NCI-H345 treated with DMSO at 0.1 percent for 48 hours (cell line): ENCODE results near the gene ZNF101.
"Not testable (repeated sequence)": the region's sequence is repeated elsewhere in the genome, so short reads cannot be mapped to it uniquely, and the experiment has no call there.

Experiments
- DNase-seq: peaks from one replicate; lab custom pipeline; 2025; ENCODE audit not compliant: unreplicated experiment; lab: John Stamatoyannopoulos, UW

The ZNF101 gene

DNA sequence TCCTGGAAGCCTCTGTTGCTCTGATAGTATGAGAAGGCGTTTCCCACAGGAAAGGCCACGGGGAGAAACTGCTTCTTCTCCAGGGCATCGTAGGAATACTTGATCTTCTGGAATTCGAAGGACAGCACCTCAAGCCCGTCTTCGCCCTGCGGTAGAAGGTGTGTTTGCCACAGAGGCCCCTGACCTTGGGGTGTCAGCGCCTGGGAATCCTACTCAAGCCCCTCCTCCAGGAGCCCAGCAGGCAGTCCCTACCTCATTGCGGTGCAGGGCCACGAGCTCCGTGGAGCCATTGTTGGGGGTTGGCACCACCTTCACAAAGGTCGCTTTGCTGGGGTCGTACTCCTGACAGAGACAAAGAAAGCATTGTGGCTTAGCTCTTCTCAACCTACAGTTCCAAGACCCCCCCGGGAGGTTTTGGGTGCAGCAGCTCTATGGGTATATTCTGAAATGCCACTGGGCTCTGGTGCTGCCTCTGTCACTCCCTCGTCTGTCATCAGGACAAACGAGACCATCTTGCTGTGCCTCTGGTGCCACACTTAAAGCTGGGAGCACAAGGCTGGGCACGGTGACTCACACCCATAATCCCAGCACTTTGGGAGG lies 8.9 kb upstream of the ZNF101 start:
- DNase-seq = no peak

DNA sequence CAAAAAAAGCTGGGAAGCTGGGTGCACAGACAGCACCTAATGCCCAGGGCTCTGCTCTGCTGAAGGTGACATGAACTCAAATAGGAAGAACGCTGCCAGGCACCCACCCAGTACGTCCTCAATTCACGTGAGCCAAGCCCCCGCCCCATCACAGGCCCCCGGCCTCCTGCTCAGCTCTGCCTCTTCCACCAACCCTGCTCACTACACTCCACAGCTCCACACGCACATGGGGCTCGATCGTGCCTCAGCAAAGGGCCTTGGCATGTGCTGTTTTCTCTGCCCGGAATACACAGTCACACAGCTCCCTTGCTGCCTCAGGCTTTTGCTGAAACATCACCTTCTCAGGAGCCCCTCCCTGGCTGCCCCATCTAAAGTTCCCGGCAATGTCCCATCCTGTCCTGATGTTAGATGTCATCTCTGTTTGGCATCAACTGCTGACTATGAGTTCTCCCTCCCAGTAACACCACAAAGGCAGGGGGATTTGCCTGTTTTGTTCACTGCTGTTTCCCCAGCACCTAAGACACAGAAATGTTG lies 7.4 kb upstream of the ZNF101 start:
- no peak for DNase-seq

DNA sequence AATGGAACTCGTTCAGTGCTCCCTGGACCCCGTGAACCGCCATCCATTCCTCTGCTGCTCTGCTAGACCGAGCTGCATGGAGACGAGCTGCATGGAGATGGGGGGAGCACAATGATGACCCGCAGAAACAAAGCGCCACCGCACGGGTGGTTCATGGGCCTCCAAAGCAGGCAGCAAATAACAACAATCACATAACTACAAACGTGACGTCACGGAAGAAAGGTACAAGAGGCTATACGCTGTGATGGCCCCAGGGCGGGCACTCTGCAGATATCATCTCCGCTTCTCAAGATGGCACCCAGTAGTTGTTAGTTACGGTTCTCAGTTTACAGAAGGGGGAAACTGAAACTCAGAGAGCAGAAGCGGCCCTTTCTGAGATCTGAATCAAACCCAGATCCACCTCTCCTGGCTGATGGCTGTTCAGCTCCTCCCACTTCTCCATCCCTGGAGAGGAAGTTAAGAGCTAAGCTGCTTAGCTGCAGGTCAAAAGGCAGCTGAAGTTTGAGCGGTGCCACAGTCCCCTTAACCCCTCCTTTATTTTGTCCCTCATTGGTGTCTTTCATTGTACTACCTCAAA lies 6.9 kb upstream of the ZNF101 start:
- DNase-seq = no peak

DNA sequence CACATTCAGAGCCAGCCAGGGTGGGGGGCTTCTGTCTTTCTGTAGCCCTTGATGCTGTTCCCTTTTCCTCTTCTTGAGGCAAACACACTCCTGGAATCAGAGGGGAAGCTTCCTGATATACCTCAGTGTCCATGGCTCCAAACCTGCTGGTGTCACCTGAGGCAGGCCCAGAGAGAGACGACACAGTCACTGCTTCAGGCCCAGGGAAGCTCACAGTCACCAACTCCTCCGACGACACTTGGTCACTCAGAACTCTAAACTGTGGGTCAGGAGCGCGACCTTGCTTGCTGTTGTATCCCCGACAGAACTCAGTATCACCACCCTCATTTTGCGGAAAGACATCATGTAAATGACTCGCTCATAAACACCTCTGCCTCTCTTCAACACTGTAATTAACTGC lies 6.3 kb upstream of the ZNF101 start:
- no peak for DNase-seq

DNA sequence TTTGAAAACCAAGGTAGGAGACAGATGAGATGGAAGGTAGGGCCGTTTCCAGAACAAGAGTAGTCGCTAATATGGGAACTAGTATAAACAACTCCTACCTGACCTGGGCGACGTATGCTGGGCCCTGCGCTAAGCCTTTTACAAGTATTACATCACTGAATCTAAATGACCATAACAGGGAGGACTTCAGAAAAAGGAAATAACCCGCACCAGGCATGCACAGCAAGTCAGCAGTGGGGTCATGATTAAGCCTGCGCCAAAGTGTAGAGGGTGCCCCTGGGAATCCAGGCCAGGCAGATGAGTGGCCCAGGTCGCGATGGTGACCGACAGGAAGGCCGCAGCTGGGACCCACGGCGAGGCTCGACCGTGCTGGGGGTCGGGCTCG lies 5.8 kb upstream of the ZNF101 start:
- DNase-seq = no peak

DNA sequence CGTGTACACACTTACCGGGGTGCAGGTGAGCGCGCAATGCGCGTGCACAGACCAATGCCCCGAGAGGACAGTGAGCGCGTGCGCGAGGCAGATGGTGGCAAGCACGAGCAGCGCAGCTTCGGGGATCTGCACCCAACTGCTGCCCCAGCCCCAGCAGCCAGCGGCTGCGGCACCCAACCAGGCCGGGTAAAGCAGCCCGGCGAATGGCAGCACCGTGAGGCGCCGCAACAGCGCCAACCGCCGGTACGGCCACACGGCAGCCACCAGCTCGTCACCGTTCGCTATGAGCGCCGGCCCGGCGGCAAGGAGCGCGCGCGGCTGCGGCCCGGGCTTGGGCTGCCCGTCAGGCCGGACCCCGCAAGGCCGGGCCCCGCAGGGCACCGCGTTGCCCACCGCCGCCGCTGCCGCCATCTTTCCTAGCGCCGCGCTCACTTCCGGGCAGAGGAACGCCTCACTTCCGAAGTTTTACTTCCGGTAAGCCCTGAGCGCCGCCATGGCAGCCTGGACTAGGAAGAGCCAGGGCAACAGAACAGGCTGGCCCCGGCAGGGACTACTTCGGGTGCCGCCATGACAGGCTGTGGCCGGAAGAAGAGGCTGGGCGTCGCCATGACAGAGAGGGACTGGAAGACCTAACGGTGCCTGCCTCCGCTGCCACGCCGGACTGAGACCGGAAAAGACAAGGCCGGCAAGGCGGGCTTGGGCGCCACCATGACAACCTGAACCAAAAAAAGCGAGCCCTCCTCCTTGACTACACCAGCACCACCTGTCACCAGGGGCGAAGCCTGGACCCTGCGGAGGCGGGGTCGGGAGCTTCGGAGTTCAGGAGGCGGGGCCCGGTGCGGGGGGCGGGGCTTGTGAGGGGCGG lies 5.2 kb upstream of the ZNF101 start, which contains the start of gene ATP13A1:
ATP13A1 (minus strand) TSS at position 421 of the 865 bp plus-strand sequence; CDS start at position 411, 10 bp downstream.
- peak; percentile 83 for DNase-seq

DNA sequence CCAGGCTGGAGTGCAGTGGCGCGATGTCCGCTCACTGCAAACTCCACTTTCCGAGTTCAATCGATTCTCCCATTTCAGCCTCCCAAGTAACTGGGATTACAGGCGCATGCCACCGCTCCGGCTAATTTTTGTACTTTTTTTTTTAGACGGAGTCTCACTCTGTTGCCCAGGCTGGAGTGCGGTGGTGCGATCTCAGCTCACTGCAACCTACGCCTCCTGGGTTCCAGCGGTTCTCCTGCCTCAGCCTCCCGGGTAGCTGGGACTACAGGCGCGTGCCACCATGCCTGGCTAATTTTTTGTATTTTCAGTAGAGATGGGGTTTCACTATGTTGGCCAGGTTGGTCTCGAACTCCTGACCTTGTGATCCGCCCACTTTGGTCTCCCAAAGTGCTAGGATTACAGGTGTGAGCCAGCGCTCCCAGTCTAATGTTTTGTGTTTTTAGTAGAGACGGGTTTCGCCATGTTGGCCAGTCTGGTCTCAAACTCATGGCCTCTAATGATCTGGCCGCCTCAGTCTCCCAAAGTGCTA lies 3.2 kb upstream of the ZNF101 start:
- not testable (repeated sequence) for DNase-seq

DNA sequence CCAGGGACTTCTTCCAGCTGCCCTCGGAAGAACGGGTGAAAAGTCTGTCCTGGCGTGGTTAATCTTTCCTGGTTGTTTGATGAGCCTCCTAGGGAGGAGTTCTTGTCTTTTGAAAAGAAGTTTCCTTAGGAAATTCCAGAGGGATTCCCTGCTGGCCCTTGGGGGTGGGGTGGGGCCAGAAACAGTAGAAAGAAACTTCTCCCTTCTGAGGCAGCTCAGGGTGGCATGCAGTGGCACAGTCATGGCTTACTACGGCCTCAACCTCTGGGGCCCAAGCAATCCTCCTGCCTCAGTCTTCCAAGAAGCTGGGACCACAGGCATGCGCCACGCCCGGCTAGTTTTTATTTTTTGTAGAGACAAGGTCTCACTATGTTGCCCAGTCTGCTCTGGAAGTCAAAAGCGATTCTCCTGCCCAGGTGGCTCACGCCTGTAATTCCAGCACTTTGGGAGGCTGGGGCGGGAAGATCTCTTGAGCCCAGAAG lies 1.5 kb downstream of the ZNF101 start:
- DNase-seq = no peak

DNA sequence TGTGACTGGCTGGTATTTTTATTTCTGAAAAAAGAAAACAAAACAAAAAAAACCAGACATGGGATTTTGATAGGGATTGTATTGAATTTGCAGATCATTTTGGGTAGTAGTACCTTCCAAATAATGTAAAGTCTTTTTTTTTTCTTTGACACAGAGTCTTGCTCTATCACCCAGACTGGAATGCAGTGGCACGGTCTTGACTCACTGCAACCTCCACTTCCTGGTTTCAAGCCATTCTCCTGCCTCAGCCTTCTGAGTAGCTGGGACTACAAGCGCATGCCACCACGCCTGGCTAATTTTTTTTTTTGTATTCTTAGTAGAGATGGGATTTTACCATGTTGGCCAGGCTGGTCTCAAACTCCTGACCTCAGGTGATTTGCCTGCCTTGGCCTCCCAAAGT lies 4.2 kb downstream of the ZNF101 start:
- DNase-seq = no peak

DNA sequence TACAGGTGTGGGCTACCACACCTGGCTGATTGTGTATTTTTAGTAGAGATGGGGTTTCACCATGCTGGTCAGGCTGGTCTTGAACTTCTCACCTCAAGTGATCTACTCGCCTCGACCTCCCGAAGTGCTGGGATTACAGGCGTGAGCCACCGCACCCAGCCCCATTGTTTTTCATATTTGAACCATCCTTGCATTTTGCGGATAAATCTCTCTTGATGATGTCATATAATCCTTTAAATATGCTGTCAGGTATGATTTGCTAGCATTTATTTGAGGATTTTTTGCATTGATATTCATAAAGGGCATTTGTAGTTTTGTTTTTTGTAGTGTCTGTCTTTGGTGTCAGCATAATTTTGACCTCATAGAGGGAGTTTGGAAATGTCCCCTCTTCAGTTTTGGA lies 5.7 kb downstream of the ZNF101 start:
- no peak for DNase-seq

DNA sequence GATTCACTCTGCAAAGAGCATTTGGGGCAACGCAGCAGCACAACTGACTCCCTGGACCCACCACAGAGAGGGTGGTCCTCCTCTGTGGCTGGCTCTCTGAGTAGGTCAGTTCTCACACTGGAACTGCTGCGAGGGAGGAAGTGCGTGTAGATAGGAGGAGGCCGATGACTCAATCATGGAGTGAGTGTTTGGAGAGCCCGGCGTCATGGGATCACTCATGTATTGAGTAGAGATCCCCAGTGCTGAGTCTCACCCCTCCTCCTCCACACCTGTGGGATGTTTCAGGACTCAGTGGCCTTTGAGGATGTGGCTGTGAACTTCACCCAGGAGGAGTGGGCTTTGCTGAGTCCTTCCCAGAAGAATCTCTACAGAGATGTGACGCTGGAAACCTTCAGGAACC lies 8.9 kb downstream of the ZNF101 start:
- no peak for DNase-seq

DNA sequence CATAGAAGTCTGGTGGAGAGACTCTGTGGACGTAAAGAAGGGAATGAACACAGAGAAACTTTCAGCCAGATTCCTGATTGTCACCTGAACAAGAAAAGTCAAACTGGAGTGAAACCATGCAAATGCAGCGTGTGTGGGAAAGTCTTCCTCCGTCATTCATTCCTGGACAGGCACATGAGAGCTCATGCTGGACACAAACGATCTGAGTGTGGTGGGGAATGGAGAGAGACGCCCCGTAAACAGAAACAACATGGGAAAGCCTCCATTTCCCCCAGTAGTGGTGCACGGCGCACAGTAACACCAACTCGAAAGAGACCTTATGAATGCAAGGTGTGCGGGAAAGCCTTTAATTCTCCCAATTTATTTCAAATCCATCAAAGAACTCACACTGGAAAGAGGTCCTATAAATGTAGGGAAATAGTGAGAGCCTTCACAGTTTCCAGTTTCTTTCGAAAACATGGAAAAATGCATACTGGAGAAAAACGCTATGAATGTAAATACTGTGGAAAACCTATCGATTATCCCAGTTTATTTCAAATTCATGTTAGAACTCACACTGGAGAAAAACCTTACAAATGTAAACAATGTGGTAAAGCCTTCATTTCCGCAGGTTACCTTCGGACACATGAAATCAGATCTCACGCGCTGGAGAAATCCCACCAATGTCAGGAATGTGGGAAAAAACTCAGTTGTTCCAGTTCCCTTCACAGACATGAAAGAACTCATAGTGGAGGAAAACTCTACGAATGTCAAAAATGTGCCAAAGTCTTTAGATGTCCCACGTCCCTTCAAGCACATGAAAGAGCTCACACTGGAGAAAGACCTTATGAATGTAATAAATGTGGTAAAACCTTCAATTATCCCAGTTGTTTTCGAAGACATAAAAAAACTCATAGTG lies 10.8 kb downstream of the ZNF101 start:
- DNase-seq = no peak

DNA sequence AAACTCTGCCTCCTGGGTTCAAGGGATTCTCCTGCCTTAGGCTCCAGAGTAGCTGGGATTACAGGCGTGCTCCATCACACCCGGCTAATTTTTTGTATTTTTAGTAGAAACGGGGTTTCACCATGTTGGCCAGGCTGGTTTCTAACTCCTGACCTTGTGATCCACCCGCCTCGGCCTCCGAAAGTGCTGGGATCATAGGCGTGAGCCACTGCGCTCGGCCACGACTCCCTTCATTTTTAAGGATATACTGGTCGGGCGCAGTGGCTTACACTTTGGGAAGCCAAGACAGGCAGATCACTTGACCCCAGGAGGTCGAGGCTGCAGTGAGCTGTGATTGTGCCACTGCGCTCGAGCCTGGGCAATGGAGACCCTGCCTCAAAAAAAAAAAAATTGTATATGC lies 17.5 kb downstream of the ZNF101 start:
- not testable (repeated sequence) for DNase-seq

DNA sequence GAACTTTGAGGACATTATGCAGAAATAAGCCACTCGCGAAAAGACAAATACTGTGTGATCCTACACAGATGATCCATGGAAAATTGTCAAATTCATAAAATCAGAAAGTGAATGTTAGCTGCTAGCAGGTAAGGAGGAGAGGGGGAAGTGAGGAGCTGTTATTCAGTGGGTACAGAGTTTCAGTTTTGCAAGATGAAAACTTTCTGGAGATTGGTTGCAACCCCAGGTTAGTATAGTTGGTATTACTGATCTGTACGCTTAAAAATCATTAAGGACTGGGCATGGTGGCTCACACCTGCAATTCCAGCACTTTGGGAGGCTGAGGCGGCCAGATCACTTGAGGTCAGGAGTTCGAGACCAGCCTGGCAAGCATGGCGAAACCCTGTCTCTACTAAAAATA lies 17.9 kb downstream of the ZNF101 start:
- no peak for DNase-seq

DNA sequence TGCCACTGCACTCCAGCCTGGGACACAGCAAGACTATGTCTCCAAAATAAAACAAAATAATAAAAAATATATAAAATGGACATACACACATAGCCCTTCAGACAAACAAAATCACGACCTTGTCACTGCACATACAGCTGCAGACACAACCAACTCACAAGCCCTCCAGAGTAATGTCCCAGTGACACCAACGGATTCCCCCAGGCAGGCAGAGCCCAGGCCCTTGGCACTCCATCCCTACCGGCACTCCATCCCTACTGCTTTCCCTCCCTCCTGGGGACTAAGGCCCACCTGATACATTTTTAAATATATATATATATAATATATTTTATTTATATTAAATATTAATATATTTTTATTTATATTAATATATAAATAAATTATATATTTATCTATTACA lies 18.5 kb downstream of the ZNF101 start:
- no peak for DNase-seq

DNA sequence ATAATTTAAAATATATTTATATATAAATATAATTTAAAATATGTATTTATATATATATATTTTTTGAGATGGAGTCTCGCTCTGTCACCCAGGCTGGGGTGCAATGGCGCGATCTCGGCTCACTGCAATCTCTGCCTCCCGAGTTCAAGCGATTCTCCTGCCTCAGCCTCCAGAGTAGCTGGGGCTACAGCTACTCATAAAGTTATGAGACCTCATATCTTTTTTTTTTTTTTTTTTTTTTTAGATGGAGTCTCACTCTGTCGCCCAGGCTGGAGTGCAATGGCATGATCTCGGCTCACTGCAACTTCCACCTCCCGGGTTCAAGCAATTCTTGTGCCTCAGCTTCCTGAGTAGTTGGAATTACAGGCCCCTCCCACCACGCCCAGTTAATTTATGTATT lies 20.4 kb downstream of the ZNF101 start:
- not testable (repeated sequence) for DNase-seq

DNA sequence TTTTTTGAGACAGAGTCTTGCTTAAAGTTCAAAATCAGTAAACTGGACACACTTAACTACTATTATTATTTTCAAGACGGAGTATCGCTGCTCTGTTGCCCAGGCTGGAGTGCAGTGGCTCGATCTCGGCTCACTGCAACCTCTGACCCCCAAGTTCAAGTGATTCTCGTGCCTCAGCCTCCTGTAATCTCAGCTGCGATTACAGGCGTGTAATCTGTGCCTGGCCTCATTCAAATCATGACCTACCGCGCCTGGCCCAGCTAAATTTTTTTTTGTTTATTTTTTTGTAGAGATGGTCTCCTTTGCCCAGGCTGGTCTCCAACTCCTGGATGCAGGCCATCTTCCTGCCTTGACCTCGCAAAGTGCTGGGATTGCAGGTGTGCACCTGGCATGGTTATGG lies 23.0 kb downstream of the ZNF101 start:
- DNase-seq = no peak

DNA sequence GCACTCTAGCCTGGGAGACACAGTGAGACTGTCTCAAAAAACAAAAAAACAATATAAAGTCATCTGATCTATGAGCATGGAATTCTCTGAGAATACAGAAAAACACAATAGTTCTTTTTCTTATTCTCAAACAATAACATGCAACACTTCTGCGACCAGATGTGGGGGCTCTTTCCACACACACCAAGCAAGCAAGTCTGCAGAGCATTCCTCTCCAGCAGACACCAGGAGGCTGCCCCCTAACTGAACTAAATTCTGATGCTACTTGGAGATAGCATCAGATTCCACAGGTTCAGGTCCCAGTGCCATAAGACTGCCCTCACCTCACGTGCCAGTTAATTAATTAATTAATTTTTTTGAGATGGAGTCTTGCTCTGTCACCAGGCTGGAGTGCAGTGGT lies 27.7 kb downstream of the ZNF101 start:
- DNase-seq = no peak

DNA sequence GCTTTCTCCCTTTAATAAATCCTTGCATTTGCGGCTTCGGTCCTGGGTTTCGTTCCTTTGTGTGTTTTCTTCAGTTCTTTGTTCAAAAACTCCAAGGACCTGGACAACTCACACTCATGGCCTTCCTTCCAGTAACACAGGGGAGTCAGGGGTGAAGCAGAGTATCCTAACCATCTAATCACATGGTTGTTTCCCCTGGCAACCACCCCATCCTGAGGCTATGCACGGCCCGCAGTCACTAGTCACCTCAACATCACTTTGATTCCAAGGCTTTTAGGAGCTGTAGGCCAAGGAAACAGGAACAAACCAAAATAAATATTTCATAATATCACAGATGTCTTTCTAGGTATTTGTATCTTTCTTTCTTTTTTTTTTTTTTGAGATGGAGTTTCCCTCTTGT lies 28.9 kb downstream of the ZNF101 start:
- DNase-seq = no peak

DNA sequence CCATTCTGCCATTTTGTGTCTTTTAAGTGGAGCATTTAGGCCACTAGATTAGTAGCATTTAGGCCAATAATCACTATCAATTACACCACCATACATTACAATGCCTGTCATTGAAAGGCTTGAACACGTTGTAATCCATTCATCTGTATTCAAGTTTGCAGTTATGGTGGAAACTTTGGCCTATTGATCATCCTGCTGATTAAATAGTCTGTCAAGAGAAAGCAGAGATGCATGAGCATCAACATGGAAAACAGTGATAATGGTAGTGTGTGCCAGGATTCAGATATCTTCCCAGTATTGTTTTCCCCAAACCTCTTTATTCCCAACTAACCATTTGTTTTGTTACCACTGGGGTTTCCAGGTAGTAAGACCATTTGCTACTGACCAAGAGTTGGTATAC lies 31.9 kb downstream of the ZNF101 start:
- not testable (repeated sequence) for DNase-seq

DNA sequence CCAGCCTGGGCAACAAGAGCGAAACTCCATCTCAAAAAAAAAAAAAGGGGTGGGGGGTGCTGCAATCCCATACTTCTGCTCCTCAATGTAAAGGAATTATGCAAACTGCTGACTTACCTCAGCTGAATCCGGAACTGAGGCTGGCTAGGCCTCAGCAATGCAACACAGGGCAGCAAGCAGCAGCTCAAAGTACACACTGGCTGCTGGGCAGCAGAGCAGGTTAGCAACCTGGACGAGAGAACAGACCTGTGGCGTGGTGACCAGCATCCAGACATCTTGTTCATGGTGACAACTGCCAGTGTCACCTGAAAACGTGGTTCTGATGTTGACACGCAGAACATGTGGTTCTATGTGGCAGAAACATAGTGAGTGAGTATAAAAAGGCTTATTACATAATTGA lies 36.2 kb downstream of the ZNF101 start:
- DNase-seq = no peak
